Astrocyte (in vitro differentiated cells and primary cell): ENCODE measurements around the gene PGS1. TPM values are rescaled to one million over a fixed set of nuclear protein-coding genes. Genes with fewer than 3 reads are reported as not detected.

ENCODE experiments used
- DNase-seq: peaks from one replicate; pipeline ENCODE4 v3.0.0-alpha.2; 2010; ENCODE audit warnings: low read depth
- FAIRE-seq: peaks from 2 replicates; lab custom pipeline; 2011; peaks lifted over from hg19 to GRCh38; lab: Jason Lieb, UNC
- H2AFZ ChIP-seq: 2 replicates; pipeline ENCODE4 v1.6.0; 2012; ENCODE audit warnings: low read depth, low read length, inconsistent platforms
- H3K27ac ChIP-seq: 2 replicates; pipeline ENCODE4 v1.5.1; 2011; ENCODE audit warnings: low read depth, low read length, inconsistent platforms
- H3K27me3 ChIP-seq: 2 replicates; pipeline ENCODE4 v1.6.0; 2011; ENCODE audit warnings: low read length, inconsistent platforms; ENCODE audit not compliant: insufficient read depth
- H3K36me3 ChIP-seq: 2 replicates; pipeline ENCODE4 v1.5.1; 2011; ENCODE audit warnings: low read length, inconsistent platforms; ENCODE audit not compliant: insufficient read depth
- H3K4me1 ChIP-seq: 2 replicates; pipeline ENCODE4 v1.5.1; 2011; ENCODE audit warnings: low read length, inconsistent platforms; ENCODE audit not compliant: insufficient read depth
- H3K4me2 ChIP-seq: 2 replicates; pipeline ENCODE4 v1.6.0; 2012; ENCODE audit warnings: low read length, inconsistent platforms
- H3K4me3 ChIP-seq: 2 replicates; pipeline ENCODE4 v1.5.1; 2011; ENCODE audit warnings: low read depth, mild to moderate bottlenecking, low read length, inconsistent platforms; ENCODE audit not compliant: insufficient read depth
- H3K79me2 ChIP-seq: 2 replicates; pipeline ENCODE4 v1.6.0; 2012; ENCODE audit warnings: mild to moderate bottlenecking, low read length, inconsistent platforms; ENCODE audit not compliant: insufficient read depth
- H3K9ac ChIP-seq: 2 replicates; pipeline ENCODE4 v1.6.0; 2012; ENCODE audit warnings: mild to moderate bottlenecking, low read length, inconsistent platforms
- H3K9me3 ChIP-seq: 2 replicates; pipeline ENCODE4 v1.5.1; 2012; ENCODE audit warnings: low read depth, mild to moderate bottlenecking, low read length, inconsistent platforms; ENCODE audit not compliant: insufficient read depth
- H4K20me1 ChIP-seq: 2 replicates; pipeline ENCODE4 v1.6.0; 2012; ENCODE audit warnings: low read length, inconsistent platforms; ENCODE audit not compliant: insufficient read depth
- H3K27ac Mint-ChIP-seq: one replicate; pipeline ENCODE4 v1.8.0; 2021; ENCODE audit warnings: mild to moderate bottlenecking, mixed read lengths; ENCODE audit not compliant: unreplicated experiment
- H3K27me3 Mint-ChIP-seq: one replicate; pipeline ENCODE4 v1.8.0; 2021; ENCODE audit warnings: low read depth, mixed read lengths; ENCODE audit not compliant: unreplicated experiment
- H3K36me3 Mint-ChIP-seq: one replicate; pipeline ENCODE4 v1.8.0; 2021; ENCODE audit warnings: low read depth, mixed read lengths; ENCODE audit not compliant: unreplicated experiment
- H3K4me1 Mint-ChIP-seq: one replicate; pipeline ENCODE4 v1.8.0; 2021; ENCODE audit warnings: low read depth, mixed read lengths; ENCODE audit not compliant: unreplicated experiment
- H3K4me3 Mint-ChIP-seq: one replicate; pipeline ENCODE4 v1.8.0; 2021; ENCODE audit warnings: mild to moderate bottlenecking, moderate library complexity, mixed read lengths; ENCODE audit not compliant: unreplicated experiment
- H3K9me3 Mint-ChIP-seq: one replicate; pipeline ENCODE4 v1.8.0; 2021; ENCODE audit warnings: mild to moderate bottlenecking, mixed read lengths; ENCODE audit not compliant: unreplicated experiment
- CTCF ChIP-seq: IDR thresholded peaks from 2 replicates; pipeline ENCODE4 v1.5.1; 2011; ENCODE audit warnings: low read depth, mild to moderate bottlenecking, inconsistent platforms, low read length, moderate library complexity; ENCODE audit not compliant: insufficient read depth
- EZH2 ChIP-seq: IDR thresholded peaks from 2 replicates; pipeline ENCODE4 v1.6.1; 2012; ENCODE audit warnings: mild to moderate bottlenecking, low read length, inconsistent platforms; ENCODE audit not compliant: insufficient read depth
- total RNA-seq: library from RNA; stranded (reverse); gene quantifications from 2 replicates; pipeline ENCODE4 v1.2.1, GENCODE V29; 2021

PGS1 gene
- total RNA-seq, 1 donor from 2014 or later = 32.0 TPM

GRCh38 chr17:78432226-78433012, 54.0 kb downstream of the PGS1 start:
- no peak overlapping the region for H3K9ac ChIP-seq
- H3K27ac Mint-ChIP-seq = no peak overlapping the region
- no peak for FAIRE-seq

GRCh38 chr17:78433013-78433727, 54.7 kb downstream of the PGS1 start:
- Mint-ChIP-seq H3K4me3 (no peak overlapping the region), H3K4me1 (peaks cover 8% of the 10 kb centered on the region), H3K36me3 (peaks cover 3% of the 10 kb centered on the region), H3K27ac (no peak overlapping the region), H3K9me3 (no peaks in the 10 kb centered on the region), H3K27me3 (peaks cover 13% of the 10 kb centered on the region)
- no peaks in the 10 kb centered on the region for H3K9me3 ChIP-seq
- H3K4me1 ChIP-seq = no peaks in the 10 kb centered on the region
- no peak overlapping the region for H3K4me2 ChIP-seq
- no peak overlapping the region for H3K27ac ChIP-seq
- no peak overlapping the region for H2AFZ ChIP-seq
- H3K36me3 ChIP-seq = no peaks in the 10 kb centered on the region
- peaks cover 22% of the 10 kb centered on the region for H4K20me1 ChIP-seq
- no peak overlapping the region for H3K9ac ChIP-seq
- H3K27me3 ChIP-seq = no peaks in the 10 kb centered on the region
- DNase-seq = no peak
- H3K4me3 ChIP-seq = no peak overlapping the region
- TF ChIP-seq EZH2 = no peak
- TF ChIP-seq CTCF = no peak
- no peak for FAIRE-seq
- H3K79me2 ChIP-seq = no peaks in the 10 kb centered on the region

More at GRCh38 chr17:78432226-78433012, 54.0 kb downstream of the PGS1 start:
- Histone ChIP-seq H3K36me3 (peaks cover 2% of the 10 kb centered on the region), H3K4me2 (no peak overlapping the region), H3K4me3 (no peak overlapping the region), H3K79me2 (no peaks in the 10 kb centered on the region), H3K27me3 (no peaks in the 10 kb centered on the region), H2AFZ (no peak overlapping the region), H3K27ac (no peak overlapping the region), H4K20me1 (peaks cover 23% of the 10 kb centered on the region), H3K4me1 (no peaks in the 10 kb centered on the region), H3K9me3 (no peaks in the 10 kb centered on the region)
- H3K36me3 Mint-ChIP-seq = peaks cover 3% of the 10 kb centered on the region
- no peak for DNase-seq
- peaks cover 11% of the 10 kb centered on the region for H3K27me3 Mint-ChIP-seq
- H3K4me1 Mint-ChIP-seq = peaks cover 8% of the 10 kb centered on the region
- H3K9me3 Mint-ChIP-seq = no peaks in the 10 kb centered on the region
- no peak for TF ChIP-seq CTCF
- no peak for TF ChIP-seq EZH2
- H3K4me3 Mint-ChIP-seq = no peak overlapping the region
